ENCODE data around the gene LAMB1. TPM values are rescaled to one million over a fixed set of nuclear protein-coding genes. Genes with fewer than 3 reads are reported as not detected.

LAMB1 gene
- total and polyA plus RNA-seq, 4 donors = 95.9 to 285 (median 173) TPM

GRCh38 chr7:107964510-107964909 is 38.5 kb downstream of the LAMB1 start:
- H3K27ac ChIP-seq (ENCODE audit: low read depth in 1 of 2, low read length in 1 of 2) = no peak overlapping the region
- H3K4me1 ChIP-seq (ENCODE audit: control insufficient read depth in 5 of 5, insufficient read depth in 5 of 5, low read length in 5 of 5) = peaks cover 0 to 11% (median 4%) of the 10 kb centered on the region in 5 donors
- H3K27me3 ChIP-seq (ENCODE audit: control insufficient read depth in 3 of 3, insufficient read depth in 3 of 3, low read length in 2 of 3) = no peaks in the 10 kb centered on the region
- no peak overlapping the region for H3K9ac ChIP-seq (ENCODE audit: insufficient read depth in 1 of 2, low read length in 2 of 2)
- DNase-seq = no peak
- peaks cover 2 to 51% (median 23%) of the 10 kb centered on the region in 4 donors for H3K36me3 ChIP-seq (ENCODE audit: control insufficient read depth in 4 of 4, insufficient read depth in 4 of 4, low read length in 4 of 4)
- ATAC-seq (ENCODE audit: insufficient read depth, low FRiP score) = no peak
- no peaks in the 10 kb centered on the region for H3K9me3 ChIP-seq (ENCODE audit: control insufficient read depth in 4 of 4, insufficient read depth in 3 of 4, low read length in 3 of 4)
- TF ChIP-seq CTCF (IDR thresholded peaks at IDR 0.05; ENCODE audit: control extremely low read depth, extremely low read depth) = no peak
- H3K4me3 ChIP-seq = no peak overlapping the region
- WGBS, 2 donors = 94 to 95% methylated on average over 11 of the region's 11 CpGs

- ATAC-seq (ENCODE audit: insufficient read depth, low FRiP score) = no peak
- no peaks in the 10 kb centered on the region for H3K27me3 ChIP-seq (ENCODE audit: control insufficient read depth in 3 of 3, insufficient read depth in 3 of 3, low read length in 2 of 3)
- WGBS, 2 donors = 96% methylated on average over 9 of the region's 9 CpGs
- no peak overlapping the region for H3K4me3 ChIP-seq
- peaks cover 0 to 16% (median 5%) of the 10 kb centered on the region in 5 donors for H3K4me1 ChIP-seq (ENCODE audit: control insufficient read depth in 5 of 5, insufficient read depth in 5 of 5, low read length in 5 of 5)
- peaks cover 2 to 44% (median 23%) of the 10 kb centered on the region in 4 donors for H3K36me3 ChIP-seq (ENCODE audit: control insufficient read depth in 4 of 4, insufficient read depth in 4 of 4, low read length in 4 of 4)
- DNase-seq = no peak
- no peak overlapping the region for H3K27ac ChIP-seq (ENCODE audit: low read depth in 1 of 2, low read length in 1 of 2)
- H3K9ac ChIP-seq (ENCODE audit: insufficient read depth in 1 of 2, low read length in 2 of 2) = no peak overlapping the region
- no peak for TF ChIP-seq CTCF (IDR thresholded peaks at IDR 0.05; ENCODE audit: control extremely low read depth, extremely low read depth)
- no peaks in the 10 kb centered on the region for H3K9me3 ChIP-seq (ENCODE audit: control insufficient read depth in 4 of 4, insufficient read depth in 3 of 4, low read length in 3 of 4)
Observed at GRCh38 chr7:107962817-107963216, 40.1 kb downstream of the LAMB1 start.

GRCh38 chr7:107961405-107961804 is 41.6 kb downstream of the LAMB1 start:
- TF ChIP-seq CTCF (IDR thresholded peaks at IDR 0.05; ENCODE audit: control extremely low read depth, extremely low read depth) = no peak
- no peak for ATAC-seq (ENCODE audit: insufficient read depth, low FRiP score)
- Histone ChIP-seq H3K9ac (ENCODE audit: insufficient read depth in 1 of 2, low read length in 2 of 2) (no peak overlapping the region), H3K27me3 (ENCODE audit: control insufficient read depth in 3 of 3, insufficient read depth in 3 of 3, low read length in 2 of 3) (no peaks in the 10 kb centered on the region), H3K4me3 (no peak overlapping the region), H3K4me1 (ENCODE audit: control insufficient read depth in 5 of 5, insufficient read depth in 5 of 5, low read length in 5 of 5) (peaks cover 0 to 19% (median 4%) of the 10 kb centered on the region in 5 donors), H3K36me3 (ENCODE audit: control insufficient read depth in 4 of 4, insufficient read depth in 4 of 4, low read length in 4 of 4) (peaks cover 2 to 34% (median 18%) of the 10 kb centered on the region in 4 donors), H3K9me3 (ENCODE audit: control insufficient read depth in 4 of 4, insufficient read depth in 3 of 4, low read length in 3 of 4) (no peaks in the 10 kb centered on the region), H3K27ac (ENCODE audit: low read depth in 1 of 2, low read length in 1 of 2) (no peak overlapping the region)
- DNase-seq = peak; percentile 38 to 52 (median 46)
- WGBS, 2 donors = 75 to 79% methylated on average over 9 of the region's 9 CpGs

- WGBS, 2 donors = 87 to 89% methylated on average over 5 of the region's 5 CpGs
- H3K4me3 ChIP-seq = no peak overlapping the region
- DNase-seq (no peak), ATAC-seq (ENCODE audit: insufficient read depth, low FRiP score) (no peak)
- peaks cover 0 to 19% (median 4%) of the 10 kb centered on the region in 5 donors for H3K4me1 ChIP-seq (ENCODE audit: control insufficient read depth in 5 of 5, insufficient read depth in 5 of 5, low read length in 5 of 5)
- H3K36me3 ChIP-seq (ENCODE audit: control insufficient read depth in 4 of 4, insufficient read depth in 4 of 4, low read length in 4 of 4) = peaks cover 2 to 38% (median 20%) of the 10 kb centered on the region in 4 donors
- H3K9ac ChIP-seq (ENCODE audit: insufficient read depth in 1 of 2, low read length in 2 of 2) = no peak overlapping the region
- no peak overlapping the region for H3K27ac ChIP-seq (ENCODE audit: low read depth in 1 of 2, low read length in 1 of 2)
- TF ChIP-seq CTCF (IDR thresholded peaks at IDR 0.05; ENCODE audit: control extremely low read depth, extremely low read depth) = no peak
- H3K27me3 ChIP-seq (ENCODE audit: control insufficient read depth in 3 of 3, insufficient read depth in 3 of 3, low read length in 2 of 3) = no peaks in the 10 kb centered on the region
- H3K9me3 ChIP-seq (ENCODE audit: control insufficient read depth in 4 of 4, insufficient read depth in 3 of 4, low read length in 3 of 4) = no peaks in the 10 kb centered on the region
Observed at GRCh38 chr7:107960272-107960671, 42.7 kb downstream of the LAMB1 start.

All from lung (tissue), 12 donors.